Endothelial cell of umbilical vein (primary cell): ENCODE measurements around the gene MAP1S. TPM values are rescaled to one million over a fixed set of nuclear protein-coding genes. Genes with fewer than 3 reads are reported as not detected.

Experiments used
- BruUV-seq: library from RNA; stranded (reverse); fragments of 400-500 nt; replicated peaks from 2 replicates; lab custom pipeline; 2021; lab: Mats Ljungman, UMichigan
- CTCF ChIA-PET: fragments of 300-600, 350-600 bp; sonication (Branson Sonifier 250); formaldehyde crosslinking; loops from one replicate; lab custom pipeline; 2021; ENCODE audit warnings: antibody characterized with exemption, inconsistent platforms; lab: Charles Lee
- POLR2A ChIA-PET: fragments of 300-600, 350-600 bp; sonication (Branson Sonifier 250); formaldehyde crosslinking; loops from one replicate; lab custom pipeline; 2021; ENCODE audit warnings: antibody characterized with exemption, inconsistent platforms; lab: Charles Lee
- DNase-seq: peaks from one replicate; pipeline ENCODE4 v3.0.0-alpha.2; 2011; ENCODE audit warnings: low read depth, low spot score
- FAIRE-seq: peaks from 2 replicates; lab custom pipeline; 2011; peaks lifted over from hg19 to GRCh38; lab: Jason Lieb, UNC
- H2AFZ ChIP-seq: 2 replicates; pipeline ENCODE4 v1.6.0; 2012; ENCODE audit warnings: low read depth, low read length, control low read depth, inconsistent platforms
- H3K27ac ChIP-seq: 2 replicates; pipeline ENCODE4 v1.5.1; 2011; ENCODE audit warnings: low read depth, mild to moderate bottlenecking, control low read depth, low read length, moderate library complexity; ENCODE audit not compliant: insufficient read depth
- H3K27me3 ChIP-seq, 2 experiments: 2 replicates each; pipeline versions ENCODE4 v1.6.0 to v1.6.1; 2011; ENCODE audit warnings: low read length in 2 of 2, mixed read lengths in 1 of 2; ENCODE audit not compliant: control insufficient read depth in 2 of 2, insufficient read depth in 2 of 2
- H3K36me3 ChIP-seq, 2 experiments: 2 replicates in 1 of 2; 3 replicates in 1 of 2; pipeline ENCODE4 v1.5.1; 2011; ENCODE audit warnings: low read length in 2 of 2, mild to moderate bottlenecking in 1 of 2, moderate library complexity in 1 of 2; ENCODE audit not compliant: control insufficient read depth in 2 of 2, insufficient read depth in 2 of 2; ENCODE audit errors: extremely low read depth in 1 of 2
- H3K4me1 ChIP-seq: 3 replicates; pipeline ENCODE4 v1.5.1; 2011; ENCODE audit warnings: mild to moderate bottlenecking, low read length; ENCODE audit not compliant: control insufficient read depth, insufficient read depth; ENCODE audit errors: extremely low read depth
- H3K4me2 ChIP-seq: 2 replicates; pipeline ENCODE4 v1.6.1; 2011; ENCODE audit warnings: low read length, control low read depth, mixed read lengths; ENCODE audit not compliant: insufficient read depth
- H3K4me3 ChIP-seq, 3 experiments: fragments of 200-600 bp in 1 of 3; sonication (generic), shearing (Covaris generic) in 1 of 3; replicated peaks in 1 of 3; 2 replicates each; pipeline ENCODE4 v1.5.1; 2011 to 2016; ENCODE audit warnings: control low read depth in 3 of 3, low read length in 3 of 3, mild to moderate bottlenecking in 2 of 3, inconsistent platforms in 1 of 3, low read depth in 1 of 3, moderate library complexity in 1 of 3; ENCODE audit not compliant: insufficient read depth in 1 of 3
- H3K79me2 ChIP-seq: 2 replicates; pipeline ENCODE4 v1.6.0; 2012; ENCODE audit warnings: low read length, inconsistent platforms; ENCODE audit not compliant: control insufficient read depth, insufficient read depth
- H3K9ac ChIP-seq: replicated peaks from 2 replicates; pipeline ENCODE3; 2011; ENCODE audit warnings: low read length, control low read depth; ENCODE audit not compliant: insufficient read depth; ENCODE audit errors: extremely low read depth
- H3K9me1 ChIP-seq: replicated peaks from 3 replicates; pipeline ENCODE4 v1.6.0; 2011; ENCODE audit warnings: mild to moderate bottlenecking, low read length; ENCODE audit not compliant: control insufficient read depth, insufficient read depth; ENCODE audit errors: extremely low read depth
- H3K9me3 ChIP-seq: replicated peaks from 2 replicates; pipeline ENCODE4 v1.5.1; 2012; ENCODE audit warnings: low read length, inconsistent platforms; ENCODE audit not compliant: control insufficient read depth, insufficient read depth
- H4K20me1 ChIP-seq: replicated peaks from 2 replicates; pipeline ENCODE3; 2011; ENCODE audit warnings: mild to moderate bottlenecking, low read length; ENCODE audit not compliant: control insufficient read depth, insufficient read depth; ENCODE audit errors: extremely low read depth
- EZH2 ChIP-seq: IDR thresholded peaks from 2 replicates; pipeline ENCODE4 v1.6.1; 2012; ENCODE audit warnings: borderline replicate concordance, low read depth, mild to moderate bottlenecking, moderate library complexity, low read length, inconsistent platforms; ENCODE audit not compliant: severe bottlenecking
- FOS ChIP-seq: IDR thresholded peaks from 2 replicates; pipeline ENCODE4 v1.6.1; 2011; ENCODE audit warnings: mild to moderate bottlenecking, low read length, moderate library complexity, borderline replicate concordance; ENCODE audit not compliant: insufficient read depth
- GATA2 ChIP-seq: IDR thresholded peaks from 2 replicates; pipeline ENCODE4 v1.7.0; 2011; ENCODE audit warnings: low read depth, mild to moderate bottlenecking, moderate library complexity, mixed read lengths, low read length; ENCODE audit not compliant: insufficient read length, insufficient read depth
- JUN ChIP-seq: IDR thresholded peaks from 2 replicates; pipeline ENCODE4 v1.6.1; 2011; ENCODE audit warnings: borderline replicate concordance, low read depth; ENCODE audit not compliant: insufficient read length, insufficient read depth
- POLR2A ChIP-seq: IDR thresholded peaks from 2 replicates; pipeline ENCODE4 v1.6.1; 2012; ENCODE audit warnings: low read depth, mild to moderate bottlenecking, control low read depth, low read length
- dilution Hi-C: fragments of 300-500 bp; cut with MboI; formaldehyde crosslinking; loops from one replicate; pipeline ENCODE4 v1.15.0; 2019; ENCODE audit warnings: low sequenced_read_pairs; ENCODE audit not compliant: extremely low pct_ligation_motif_present
- intact Hi-C: fragments of 100-400 bp; cut with micrococcal nuclease; formaldehyde crosslinking; loops from one replicate; pipeline ENCODE4 v1.10.0; 2022
- polyA plus RNA-seq, 4 experiments: library from polyadenylated mRNA; depleted of rRNA in 3 of 4; stranded (reverse) in 3 of 4; unstranded in 1 of 4; fragments of >200 nt; gene quantifications; 2 replicates each; pipeline versions ENCODE4 v1.2.1 to v1.2.3, GENCODE V29; 2011 to 2012; ENCODE audit warnings: missing spikeins in 1 of 4
- total RNA-seq: library from RNA; stranded (reverse); gene quantifications from 2 replicates; pipeline ENCODE4 v1.2.3, GENCODE V29; 2021
- TF ChIP-seq, protein P1 (sequence below), 2 donors: IDR thresholded peaks; 1 replicate in 1 of 2; 2 replicates in 1 of 2; pipeline ENCODE4 v1.5.1; 2011; ENCODE audit warnings: low read length in 2 of 2, mild to moderate bottlenecking in 2 of 2, moderate library complexity in 2 of 2, control low read depth in 1 of 2, inconsistent platforms in 1 of 2, low read depth in 1 of 2; ENCODE audit not compliant: insufficient read depth in 1 of 2; ENCODE audit errors: extremely low read depth in 1 of 2
- TF ChIP-seq, protein P2 (sequence below): IDR thresholded peaks from 2 replicates; pipeline ENCODE4 v1.6.1; 2011; ENCODE audit not compliant: insufficient read depth, insufficient read length

The MAP1S gene
- total and polyA plus RNA-seq, 2 donors (not counting 3 experiments of a cell fraction or from before 2014, with no cell fraction given): 94.8 to 143 TPM

DNA sequence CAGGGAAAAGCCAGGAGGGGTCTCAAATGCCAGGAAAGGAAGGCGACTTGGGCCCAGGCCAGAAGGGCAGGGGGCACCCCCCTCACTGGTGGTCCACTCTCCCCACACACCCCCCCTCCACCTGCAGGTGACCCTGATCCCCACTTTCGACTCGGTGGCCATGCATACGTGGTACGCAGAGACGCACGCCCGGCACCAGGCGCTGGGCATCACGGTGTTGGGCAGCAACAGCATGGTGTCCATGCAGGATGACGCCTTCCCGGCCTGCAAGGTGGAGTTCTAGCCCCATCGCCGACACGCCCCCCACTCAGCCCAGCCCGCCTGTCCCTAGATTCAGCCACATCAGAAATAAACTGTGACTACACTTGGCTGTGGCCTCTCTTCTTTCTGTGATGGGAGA is 14.9 kb downstream of the MAP1S start:
- Histone ChIP-seq H3K4me1 (no peaks in the 10 kb centered on the region), H3K4me3 (no peak overlapping the region), H3K9me3 (no peaks in the 10 kb centered on the region), H3K4me2 (no peak overlapping the region), H3K27me3 (no peaks in the 10 kb centered on the region), H3K36me3 (peaks cover 36 to 39% of the 10 kb centered on the region in 2 experiments), H4K20me1 (no peaks in the 10 kb centered on the region), H3K27ac (no peak overlapping the region), H3K9ac (no peak overlapping the region), H3K9me1 (no peaks in the 10 kb centered on the region), H2AFZ (no peak overlapping the region), H3K79me2 (peaks cover 46% of the 10 kb centered on the region)
- FAIRE-seq: no peak
- intact Hi-C loops (no loop called here), dilution Hi-C loops (no loop called here)
- DNase-seq: no peak
- no peak for TF ChIP-seq POLR2A
- ChIA-PET POLR2A (no interaction called here), CTCF (interaction anchor here (1.0 kb wide), 1 partner anchor 9 kb away, joined by 3 read pairs; no protein-coding TSS in a partner anchor)
- no TSS peak for BruUV-seq

DNA sequence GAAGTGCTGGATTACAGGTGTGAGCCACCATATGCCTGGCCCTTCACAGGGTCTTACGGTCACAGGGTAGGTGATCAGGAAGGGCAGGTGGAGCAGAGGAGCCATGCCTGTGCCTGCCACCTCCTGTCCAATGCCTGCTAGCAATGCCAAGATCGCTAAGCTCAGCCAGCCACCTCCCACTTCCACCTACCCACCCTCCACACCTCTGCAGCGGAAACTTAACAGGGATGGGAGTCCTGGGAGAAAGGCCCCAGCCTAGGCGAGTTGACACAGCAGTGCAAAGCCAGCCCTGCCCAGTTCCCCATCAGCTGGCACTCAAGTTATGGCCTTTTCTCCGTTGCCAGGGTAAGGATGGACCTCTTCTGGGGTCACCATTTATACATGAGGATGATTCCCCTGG is 16.1 kb downstream of the MAP1S start:
- Histone ChIP-seq H3K9ac (no peak overlapping the region), H3K9me3 (no peaks in the 10 kb centered on the region), H3K4me3 (no peak overlapping the region), H3K4me1 (no peaks in the 10 kb centered on the region), H3K79me2 (peaks cover 34% of the 10 kb centered on the region), H3K27ac (no peak overlapping the region), H3K27me3 (no peaks in the 10 kb centered on the region), H3K9me1 (no peaks in the 10 kb centered on the region), H3K36me3 (peaks cover 31 to 34% of the 10 kb centered on the region in 2 experiments), H3K4me2 (no peak overlapping the region), H2AFZ (no peak overlapping the region), H4K20me1 (no peaks in the 10 kb centered on the region)
- DNase-seq (no peak), FAIRE-seq (no peak)
- TF ChIP-seq POLR2A (no peak), JUN (no peak), FOS (no peak), EZH2 (no peak), GATA2 (no peak)
- TF ChIP-seq, protein P1, sequence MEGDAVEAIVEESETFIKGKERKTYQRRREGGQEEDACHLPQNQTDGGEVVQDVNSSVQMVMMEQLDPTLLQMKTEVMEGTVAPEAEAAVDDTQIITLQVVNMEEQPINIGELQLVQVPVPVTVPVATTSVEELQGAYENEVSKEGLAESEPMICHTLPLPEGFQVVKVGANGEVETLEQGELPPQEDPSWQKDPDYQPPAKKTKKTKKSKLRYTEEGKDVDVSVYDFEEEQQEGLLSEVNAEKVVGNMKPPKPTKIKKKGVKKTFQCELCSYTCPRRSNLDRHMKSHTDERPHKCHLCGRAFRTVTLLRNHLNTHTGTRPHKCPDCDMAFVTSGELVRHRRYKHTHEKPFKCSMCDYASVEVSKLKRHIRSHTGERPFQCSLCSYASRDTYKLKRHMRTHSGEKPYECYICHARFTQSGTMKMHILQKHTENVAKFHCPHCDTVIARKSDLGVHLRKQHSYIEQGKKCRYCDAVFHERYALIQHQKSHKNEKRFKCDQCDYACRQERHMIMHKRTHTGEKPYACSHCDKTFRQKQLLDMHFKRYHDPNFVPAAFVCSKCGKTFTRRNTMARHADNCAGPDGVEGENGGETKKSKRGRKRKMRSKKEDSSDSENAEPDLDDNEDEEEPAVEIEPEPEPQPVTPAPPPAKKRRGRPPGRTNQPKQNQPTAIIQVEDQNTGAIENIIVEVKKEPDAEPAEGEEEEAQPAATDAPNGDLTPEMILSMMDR (IDR thresholded peaks at IDR 0.05; ENCODE audit: extremely low read depth in 1 of 2, insufficient read depth in 1 of 2, low read depth in 1 of 2, low read length in 2 of 2): no peak
- TF ChIP-seq, protein P2, sequence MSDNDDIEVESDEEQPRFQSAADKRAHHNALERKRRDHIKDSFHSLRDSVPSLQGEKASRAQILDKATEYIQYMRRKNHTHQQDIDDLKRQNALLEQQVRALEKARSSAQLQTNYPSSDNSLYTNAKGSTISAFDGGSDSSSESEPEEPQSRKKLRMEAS: no peak
- CTCF ChIA-PET: interaction anchor here (1.4 kb wide), 1 partner anchor 31 kb away, joined by 3 read pairs; no protein-coding TSS in a partner anchor
- dilution Hi-C loops (no loop called here), intact Hi-C loops (no loop called here)
- BruUV-seq: no TSS peak
- POLR2A ChIA-PET: no interaction called here
